NB4 (cell line): ENCODE data around the gene LILRB2.

Source experiments
- MYC ChIP-seq: IDR thresholded peaks from 2 replicates; pipeline ENCODE4 v1.6.1; 2011; ENCODE audit warnings: low read depth, low read length
- POLR2A ChIP-seq: IDR thresholded peaks from 2 replicates; pipeline ENCODE4 v1.6.1; 2011; ENCODE audit warnings: mild to moderate bottlenecking; ENCODE audit not compliant: insufficient read length; ENCODE audit errors: extremely low read depth
- TF ChIP-seq, protein P1 (sequence below): IDR thresholded peaks from one replicate; pipeline ENCODE4 v1.5.1; 2012; ENCODE audit warnings: low read depth, low read length
- TF ChIP-seq, protein P2 (sequence below): IDR thresholded peaks from 2 replicates; pipeline ENCODE4 v1.6.1; 2011; ENCODE audit warnings: low read depth, low read length

DNA sequence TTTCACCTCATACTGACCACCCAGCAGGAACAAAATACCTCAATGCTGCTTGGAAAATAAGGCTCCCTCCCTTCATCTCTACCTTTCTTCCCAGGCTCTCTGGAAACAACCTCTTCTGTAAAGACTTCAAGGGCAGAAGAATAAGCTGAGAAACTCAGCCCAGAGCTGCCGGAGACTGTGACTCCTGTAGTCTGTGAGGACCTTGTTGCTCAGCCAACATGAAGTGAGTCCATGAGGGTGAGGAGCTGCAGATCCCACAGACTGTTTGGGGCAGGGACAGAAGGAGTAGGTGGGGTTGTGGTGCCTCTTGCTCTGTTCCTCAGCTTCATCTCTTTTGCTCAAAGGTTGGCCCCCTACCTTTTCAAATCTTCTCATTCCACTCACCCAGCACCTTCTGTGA, 24.2 kb upstream of the LILRB2 start:
- TF ChIP-seq, protein P1, sequence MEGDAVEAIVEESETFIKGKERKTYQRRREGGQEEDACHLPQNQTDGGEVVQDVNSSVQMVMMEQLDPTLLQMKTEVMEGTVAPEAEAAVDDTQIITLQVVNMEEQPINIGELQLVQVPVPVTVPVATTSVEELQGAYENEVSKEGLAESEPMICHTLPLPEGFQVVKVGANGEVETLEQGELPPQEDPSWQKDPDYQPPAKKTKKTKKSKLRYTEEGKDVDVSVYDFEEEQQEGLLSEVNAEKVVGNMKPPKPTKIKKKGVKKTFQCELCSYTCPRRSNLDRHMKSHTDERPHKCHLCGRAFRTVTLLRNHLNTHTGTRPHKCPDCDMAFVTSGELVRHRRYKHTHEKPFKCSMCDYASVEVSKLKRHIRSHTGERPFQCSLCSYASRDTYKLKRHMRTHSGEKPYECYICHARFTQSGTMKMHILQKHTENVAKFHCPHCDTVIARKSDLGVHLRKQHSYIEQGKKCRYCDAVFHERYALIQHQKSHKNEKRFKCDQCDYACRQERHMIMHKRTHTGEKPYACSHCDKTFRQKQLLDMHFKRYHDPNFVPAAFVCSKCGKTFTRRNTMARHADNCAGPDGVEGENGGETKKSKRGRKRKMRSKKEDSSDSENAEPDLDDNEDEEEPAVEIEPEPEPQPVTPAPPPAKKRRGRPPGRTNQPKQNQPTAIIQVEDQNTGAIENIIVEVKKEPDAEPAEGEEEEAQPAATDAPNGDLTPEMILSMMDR = no peak
- TF ChIP-seq POLR2A = no peak
- TF ChIP-seq MYC = no peak
- TF ChIP-seq, protein P2, sequence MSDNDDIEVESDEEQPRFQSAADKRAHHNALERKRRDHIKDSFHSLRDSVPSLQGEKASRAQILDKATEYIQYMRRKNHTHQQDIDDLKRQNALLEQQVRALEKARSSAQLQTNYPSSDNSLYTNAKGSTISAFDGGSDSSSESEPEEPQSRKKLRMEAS = no peak
